Liver (tissue), 3 donors: ENCODE data around the gene ANAPC10.
A peak's percentile ranks its signal among the peaks of the same experiment; 100 is the strongest.

ENCODE experiments used
- CTCF ChIP-seq: fragments of 150-350 bp; IDR thresholded peaks from 2 replicates; pipeline ENCODE4 v1.5.1; 2017; ENCODE audit warnings: improper control_type of control experiment, low read depth, low read length; ENCODE audit not compliant: missing input control
- EGR1 ChIP-seq, 2 donors: IDR thresholded peaks; 2 replicates each; pipeline ENCODE4 v1.6.1; 2016 to 2018; ENCODE audit warnings: antibody characterized with exemption in 2 of 2, low read depth in 2 of 2
- GABPA ChIP-seq, 2 donors: IDR thresholded peaks in 1 of 2; conservative IDR thresholded peaks in 1 of 2; 2 replicates each; pipeline ENCODE4 v1.6.1; 2016; ENCODE audit warnings: antibody characterized with exemption in 2 of 2, mild to moderate bottlenecking in 1 of 2, moderate library complexity in 1 of 2
- HNF4A ChIP-seq, 2 donors: conservative IDR thresholded peaks; 2 replicates each; pipeline ENCODE4 v1.6.1; 2016; ENCODE audit warnings: antibody characterized with exemption in 2 of 2, mild to moderate bottlenecking in 2 of 2
- MAX ChIP-seq: IDR thresholded peaks from 2 replicates; pipeline ENCODE4 v1.6.1; 2016; ENCODE audit warnings: antibody characterized with exemption
- NR2F2 ChIP-seq: IDR thresholded peaks from 2 replicates; pipeline ENCODE4 v1.6.1; 2016; ENCODE audit warnings: antibody characterized with exemption
- RAD21 ChIP-seq, 2 donors: IDR thresholded peaks; 2 replicates each; pipeline ENCODE4 v1.6.1; 2016; ENCODE audit warnings: antibody characterized with exemption in 2 of 2, mild to moderate bottlenecking in 2 of 2
- REST ChIP-seq: IDR thresholded peaks from 2 replicates; pipeline ENCODE4 v1.6.1; 2016; ENCODE audit warnings: antibody characterized with exemption, mild to moderate bottlenecking
- RXRA ChIP-seq, 2 donors: IDR thresholded peaks; 2 replicates each; pipeline ENCODE4 v1.6.1; 2017 to 2018; ENCODE audit warnings: antibody characterized with exemption in 2 of 2, mild to moderate bottlenecking in 1 of 2
- YY1 ChIP-seq: IDR thresholded peaks from 2 replicates; pipeline ENCODE4 v1.6.1; 2016; ENCODE audit warnings: antibody characterized with exemption, mild to moderate bottlenecking
- TF ChIP-seq, protein P1 (sequence below): IDR thresholded peaks from 2 replicates; pipeline ENCODE4 v1.6.1; 2016; ENCODE audit warnings: antibody characterized with exemption
- TF ChIP-seq, protein P2 (sequence below): IDR thresholded peaks from 2 replicates; pipeline ENCODE4 v1.6.1; 2016; ENCODE audit warnings: antibody characterized with exemption
- donor health status: healthy.
- donor health status: healthy.

GRCh38 chr4:145097821-145098674 lies at the start of gene ANAPC10, which contains the start of gene ABCE1:
- TF ChIP-seq MAX (peak; percentile 100), RAD21 (IDR thresholded peaks at IDR 0.05) (peak; percentile 2 to 60), CTCF (peak; percentile 22), HNF4A (conservative IDR thresholded peaks at IDR 0.05) (peak; percentile 2 to 16), REST (peak; percentile 78), EGR1 (IDR thresholded peaks at IDR 0.05; ENCODE audit: low read depth in 2 of 2) (no peak), NR2F2 (no peak), GABPA (IDR thresholded peaks at IDR 0.05 in 1 of 2, conservative IDR thresholded peaks at IDR 0.05 in 1 of 2) (peak; percentile 8 to 79), RXRA (IDR thresholded peaks at IDR 0.05) (no peak), YY1 (peak; percentile 99)
- TF ChIP-seq, protein P1, sequence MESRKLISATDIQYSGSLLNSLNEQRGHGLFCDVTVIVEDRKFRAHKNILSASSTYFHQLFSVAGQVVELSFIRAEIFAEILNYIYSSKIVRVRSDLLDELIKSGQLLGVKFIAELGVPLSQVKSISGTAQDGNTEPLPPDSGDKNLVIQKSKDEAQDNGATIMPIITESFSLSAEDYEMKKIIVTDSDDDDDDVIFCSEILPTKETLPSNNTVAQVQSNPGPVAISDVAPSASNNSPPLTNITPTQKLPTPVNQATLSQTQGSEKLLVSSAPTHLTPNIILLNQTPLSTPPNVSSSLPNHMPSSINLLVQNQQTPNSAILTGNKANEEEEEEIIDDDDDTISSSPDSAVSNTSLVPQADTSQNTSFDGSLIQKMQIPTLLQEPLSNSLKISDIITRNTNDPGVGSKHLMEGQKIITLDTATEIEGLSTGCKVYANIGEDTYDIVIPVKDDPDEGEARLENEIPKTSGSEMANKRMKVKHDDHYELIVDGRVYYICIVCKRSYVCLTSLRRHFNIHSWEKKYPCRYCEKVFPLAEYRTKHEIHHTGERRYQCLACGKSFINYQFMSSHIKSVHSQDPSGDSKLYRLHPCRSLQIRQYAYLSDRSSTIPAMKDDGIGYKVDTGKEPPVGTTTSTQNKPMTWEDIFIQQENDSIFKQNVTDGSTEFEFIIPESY: peak; percentile 82
- TF ChIP-seq, protein P2, sequence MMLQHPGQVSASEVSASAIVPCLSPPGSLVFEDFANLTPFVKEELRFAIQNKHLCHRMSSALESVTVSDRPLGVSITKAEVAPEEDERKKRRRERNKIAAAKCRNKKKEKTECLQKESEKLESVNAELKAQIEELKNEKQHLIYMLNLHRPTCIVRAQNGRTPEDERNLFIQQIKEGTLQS: peak; percentile 16
